ENCODE measurements around the gene FAM120A.
"Not testable (repeated sequence)": the region's sequence is repeated elsewhere in the genome, so short reads cannot be mapped to it uniquely, and the experiment has no call there.

FAM120A gene

DNA sequence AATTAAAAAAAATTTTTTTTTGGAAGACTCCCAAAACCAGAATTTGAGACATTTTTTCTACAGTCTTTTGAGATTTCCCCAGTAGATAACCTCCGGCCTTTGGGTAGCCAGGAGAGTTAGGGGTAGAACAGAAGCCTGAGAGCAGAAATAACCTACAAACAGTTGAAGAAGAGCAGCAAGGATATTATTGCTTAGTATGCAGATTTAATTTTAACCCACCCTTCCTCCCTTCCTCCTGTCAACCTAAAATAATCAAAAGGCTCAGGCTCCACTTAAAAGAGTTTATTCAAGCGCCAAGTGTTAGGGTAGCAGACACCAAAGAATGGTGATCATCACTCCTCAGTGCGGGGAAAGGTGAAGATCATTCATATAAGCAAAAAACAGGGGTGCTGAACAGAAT, 17.4 kb upstream of the FAM120A start:
- TF ChIP-seq, protein P1, sequence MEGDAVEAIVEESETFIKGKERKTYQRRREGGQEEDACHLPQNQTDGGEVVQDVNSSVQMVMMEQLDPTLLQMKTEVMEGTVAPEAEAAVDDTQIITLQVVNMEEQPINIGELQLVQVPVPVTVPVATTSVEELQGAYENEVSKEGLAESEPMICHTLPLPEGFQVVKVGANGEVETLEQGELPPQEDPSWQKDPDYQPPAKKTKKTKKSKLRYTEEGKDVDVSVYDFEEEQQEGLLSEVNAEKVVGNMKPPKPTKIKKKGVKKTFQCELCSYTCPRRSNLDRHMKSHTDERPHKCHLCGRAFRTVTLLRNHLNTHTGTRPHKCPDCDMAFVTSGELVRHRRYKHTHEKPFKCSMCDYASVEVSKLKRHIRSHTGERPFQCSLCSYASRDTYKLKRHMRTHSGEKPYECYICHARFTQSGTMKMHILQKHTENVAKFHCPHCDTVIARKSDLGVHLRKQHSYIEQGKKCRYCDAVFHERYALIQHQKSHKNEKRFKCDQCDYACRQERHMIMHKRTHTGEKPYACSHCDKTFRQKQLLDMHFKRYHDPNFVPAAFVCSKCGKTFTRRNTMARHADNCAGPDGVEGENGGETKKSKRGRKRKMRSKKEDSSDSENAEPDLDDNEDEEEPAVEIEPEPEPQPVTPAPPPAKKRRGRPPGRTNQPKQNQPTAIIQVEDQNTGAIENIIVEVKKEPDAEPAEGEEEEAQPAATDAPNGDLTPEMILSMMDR (IDR thresholded peaks at IDR 0.05; ENCODE audit: control extremely low read depth, extremely low read depth, low read depth, missing control alignments): no peak
- no peak for DNase-seq (ENCODE audit: extremely low spot score)
- ChIA-PET CTCF (no interaction called here), POLR2A (no interaction called here)

- TF ChIP-seq, protein P1 (IDR thresholded peaks at IDR 0.05; ENCODE audit: control extremely low read depth, extremely low read depth, low read depth, missing control alignments): no peak
- ChIA-PET CTCF (no interaction called here), POLR2A (no interaction called here)
- no peak for DNase-seq (ENCODE audit: extremely low spot score)
Measured at GRCh38 chr9:93435386-93435785, 16.1 kb upstream of the FAM120A start.

DNA sequence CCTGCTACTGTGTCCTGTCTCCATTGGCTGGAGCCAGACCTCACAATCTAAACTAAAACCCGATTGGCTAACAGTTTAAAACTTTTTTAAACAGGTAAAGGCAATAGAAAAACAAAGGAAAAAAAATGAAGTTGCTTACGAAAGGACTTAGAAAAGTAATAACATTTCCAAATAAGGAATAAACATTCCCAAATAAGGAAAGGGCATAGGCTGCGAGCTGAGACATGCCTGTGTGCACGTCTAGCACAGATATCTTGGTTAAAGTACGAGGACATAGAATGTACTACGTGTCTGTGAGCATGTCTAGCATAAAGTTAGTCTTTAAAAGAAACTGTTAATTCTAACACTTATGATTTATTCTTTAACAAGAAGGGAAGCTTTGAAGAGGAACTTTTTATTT, 15.3 kb upstream of the FAM120A start:
- CTCF ChIA-PET: no interaction called here
- TF ChIP-seq, protein P1 (IDR thresholded peaks at IDR 0.05; ENCODE audit: control extremely low read depth, extremely low read depth, low read depth, missing control alignments): no peak
- POLR2A ChIA-PET: no interaction called here
- DNase-seq (ENCODE audit: extremely low spot score): no peak

- ChIA-PET CTCF (no interaction called here), POLR2A (no interaction called here)
- TF ChIP-seq, protein P1 (IDR thresholded peaks at IDR 0.05; ENCODE audit: control extremely low read depth, extremely low read depth, low read depth, missing control alignments): no peak
- no peak for DNase-seq (ENCODE audit: extremely low spot score)
Measured at GRCh38 chr9:93436655-93437407, 14.7 kb upstream of the FAM120A start.

- no peak for DNase-seq (ENCODE audit: extremely low spot score)
- ChIA-PET CTCF (no interaction called here), POLR2A (no interaction called here)
- TF ChIP-seq, protein P1 (IDR thresholded peaks at IDR 0.05; ENCODE audit: control extremely low read depth, extremely low read depth, low read depth, missing control alignments): no peak
Measured at GRCh38 chr9:93437996-93438395, 13.5 kb upstream of the FAM120A start.

DNA sequence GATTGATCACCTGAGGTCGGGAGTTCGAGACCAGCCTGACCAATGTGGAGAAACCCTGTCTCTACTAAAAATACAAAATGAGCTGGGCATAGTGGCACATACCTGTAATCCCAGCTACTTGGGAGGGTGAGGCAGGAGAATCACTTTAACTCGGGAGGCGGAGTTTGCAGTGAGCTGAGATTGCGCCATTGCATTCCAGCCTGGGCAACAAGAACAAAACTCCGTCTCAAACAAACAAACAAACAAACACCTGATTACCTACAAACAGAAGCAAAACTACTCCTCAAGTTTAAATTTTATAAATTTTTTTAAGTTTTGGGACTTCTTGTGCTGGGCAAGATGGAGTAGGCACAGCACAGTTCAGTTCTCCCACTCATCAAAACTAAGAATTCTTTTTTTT, 12.2 kb upstream of the FAM120A start:
- CTCF ChIA-PET: interaction anchor here (1.0 kb wide), 1 partner anchor 9 kb away, joined by 3 read pairs; no protein-coding TSS in a partner anchor
- DNase-seq (ENCODE audit: extremely low spot score); POLR2A ChIA-PET: not testable (repeated sequence)

DNA sequence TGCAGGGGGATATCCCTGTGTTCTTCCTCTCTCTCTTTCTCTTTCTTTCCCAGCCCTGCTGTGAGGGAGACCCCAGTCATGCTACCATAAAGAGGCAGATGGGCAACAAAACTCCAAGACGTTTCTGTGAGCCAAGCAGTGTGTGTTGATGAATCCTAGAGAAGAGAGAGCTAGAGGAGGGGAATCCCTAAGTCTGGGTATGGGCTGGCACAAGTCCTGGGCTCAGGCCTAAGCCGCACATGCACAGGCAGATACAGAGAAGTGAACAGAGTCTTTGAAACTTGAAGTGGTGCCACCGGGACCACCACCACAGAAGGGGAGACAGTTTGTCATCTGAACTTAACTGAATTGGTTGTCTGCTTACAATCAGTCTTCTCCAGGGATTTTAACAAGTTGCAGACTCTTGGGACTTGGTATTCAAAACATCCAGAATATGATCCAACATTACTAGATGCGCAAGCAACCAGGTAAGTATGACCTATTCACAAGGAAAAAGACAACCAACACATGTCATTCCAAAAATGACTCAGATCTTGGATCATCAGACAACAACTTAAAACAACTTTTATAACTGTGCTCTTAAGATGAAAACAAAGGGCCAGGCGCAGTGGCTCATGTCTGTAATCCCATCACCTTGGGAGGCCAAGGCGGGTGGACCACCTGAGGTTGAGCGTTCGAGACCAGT, 10.4 kb upstream of the FAM120A start:
- ChIA-PET CTCF (interaction anchor here (1.3 kb wide), 1 partner anchor 16 kb away, joined by 3 read pairs; no protein-coding TSS in a partner anchor), POLR2A (interaction anchor here (0.6 kb wide), 1 partner anchor 10 kb away, joined by 4 read pairs; no protein-coding TSS in a partner anchor)
- DNase-seq (ENCODE audit: extremely low spot score): no peak
- TF ChIP-seq, protein P1 (IDR thresholded peaks at IDR 0.05; ENCODE audit: control extremely low read depth, extremely low read depth, low read depth, missing control alignments): no peak

All from GM10248 (cell line).